RWPE2 (cell line): ENCODE results near the gene GNAQ.
"Not testable (repeated sequence)": the region's sequence is repeated elsewhere in the genome, so short reads cannot be mapped to it uniquely, and the experiment has no call there.

Experiments
- ATAC-seq: fragments of 200-7000 bp; cut with Tn5 transposase; 3 replicates; pipeline ENCODE4 v1.9.1; 2021; ENCODE audit warnings: low read depth
- DNase-seq: peaks from one replicate; pipeline ENCODE4 v3.0.0-alpha.2; 2020; ENCODE audit warnings: low spot score
- H3K27ac ChIP-seq: fragments of 450-650 bp; 2 replicates; pipeline ENCODE4 v1.5.1; 2017; ENCODE audit warnings: mild to moderate bottlenecking; ENCODE audit not compliant: poor library complexity, severe bottlenecking
- H3K27me3 ChIP-seq: fragments of 250-450 bp; sonication (Bioruptor Pico); 2 replicates; pipeline ENCODE4 v1.5.1; 2021; ENCODE audit warnings: mild to moderate bottlenecking, moderate library complexity; ENCODE audit not compliant: insufficient read depth, poor library complexity, severe bottlenecking
- H3K36me3 ChIP-seq: fragments of 250-450 bp; sonication (Bioruptor Pico); 2 replicates; pipeline ENCODE4 v1.5.1; 2020; ENCODE audit warnings: low read depth, mild to moderate bottlenecking, moderate library complexity
- H3K4me1 ChIP-seq: fragments of 250-450 bp; sonication (Bioruptor Pico); 2 replicates; pipeline ENCODE4 v1.5.1; 2021; ENCODE audit warnings: mild to moderate bottlenecking, moderate library complexity; ENCODE audit not compliant: insufficient read depth, poor library complexity, severe bottlenecking
- H3K4me3 ChIP-seq: fragments of 250-450 bp; sonication (Bioruptor Pico); 2 replicates; pipeline ENCODE4 v1.5.1; 2021; ENCODE audit warnings: mild to moderate bottlenecking, moderate library complexity; ENCODE audit not compliant: severe bottlenecking
- H3K9me3 ChIP-seq: fragments of 250-450 bp; sonication (Bioruptor Pico); 2 replicates; pipeline ENCODE4 v1.5.1; 2021; ENCODE audit warnings: mild to moderate bottlenecking, moderate library complexity; ENCODE audit not compliant: severe bottlenecking
- TF ChIP-seq, protein P1 (sequence below): fragments of 450-650 bp; IDR thresholded peaks from one replicate; pipeline ENCODE4 v1.5.1; 2017; ENCODE audit warnings: mild to moderate bottlenecking, moderate library complexity; ENCODE audit not compliant: poor library complexity, severe bottlenecking

Gene GNAQ

DNA sequence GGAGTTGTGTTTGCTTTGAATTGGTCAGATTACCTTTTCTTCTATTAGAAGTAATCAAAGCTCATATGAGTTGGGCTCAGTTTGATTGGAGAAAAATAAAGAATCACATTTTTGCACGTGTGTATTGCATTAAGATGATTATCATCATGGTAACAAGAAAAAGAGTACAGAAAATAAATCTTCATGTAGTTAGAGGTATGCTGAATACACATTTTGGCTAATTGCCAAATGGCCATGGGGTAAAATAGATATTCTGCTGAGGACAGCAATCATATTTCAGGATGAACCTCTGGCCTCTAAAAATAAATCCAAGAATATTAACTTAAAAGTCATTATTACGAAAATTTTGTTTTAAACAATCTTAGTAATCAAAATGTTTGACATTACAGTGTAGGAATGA, 38.9 kb upstream of the GNAQ start:
- no peaks in the 10 kb centered on the region for H3K36me3 ChIP-seq
- no peak overlapping the region for H3K27ac ChIP-seq
- H3K9me3 ChIP-seq, result no peaks in the 10 kb centered on the region
- no peaks in the 10 kb centered on the region for H3K27me3 ChIP-seq
- DNase-seq (no peak), ATAC-seq (no peak)
- no peak overlapping the region for H3K4me3 ChIP-seq
- H3K4me1 ChIP-seq, result no peaks in the 10 kb centered on the region
- TF ChIP-seq, protein P1, sequence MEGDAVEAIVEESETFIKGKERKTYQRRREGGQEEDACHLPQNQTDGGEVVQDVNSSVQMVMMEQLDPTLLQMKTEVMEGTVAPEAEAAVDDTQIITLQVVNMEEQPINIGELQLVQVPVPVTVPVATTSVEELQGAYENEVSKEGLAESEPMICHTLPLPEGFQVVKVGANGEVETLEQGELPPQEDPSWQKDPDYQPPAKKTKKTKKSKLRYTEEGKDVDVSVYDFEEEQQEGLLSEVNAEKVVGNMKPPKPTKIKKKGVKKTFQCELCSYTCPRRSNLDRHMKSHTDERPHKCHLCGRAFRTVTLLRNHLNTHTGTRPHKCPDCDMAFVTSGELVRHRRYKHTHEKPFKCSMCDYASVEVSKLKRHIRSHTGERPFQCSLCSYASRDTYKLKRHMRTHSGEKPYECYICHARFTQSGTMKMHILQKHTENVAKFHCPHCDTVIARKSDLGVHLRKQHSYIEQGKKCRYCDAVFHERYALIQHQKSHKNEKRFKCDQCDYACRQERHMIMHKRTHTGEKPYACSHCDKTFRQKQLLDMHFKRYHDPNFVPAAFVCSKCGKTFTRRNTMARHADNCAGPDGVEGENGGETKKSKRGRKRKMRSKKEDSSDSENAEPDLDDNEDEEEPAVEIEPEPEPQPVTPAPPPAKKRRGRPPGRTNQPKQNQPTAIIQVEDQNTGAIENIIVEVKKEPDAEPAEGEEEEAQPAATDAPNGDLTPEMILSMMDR, result no peak

DNA sequence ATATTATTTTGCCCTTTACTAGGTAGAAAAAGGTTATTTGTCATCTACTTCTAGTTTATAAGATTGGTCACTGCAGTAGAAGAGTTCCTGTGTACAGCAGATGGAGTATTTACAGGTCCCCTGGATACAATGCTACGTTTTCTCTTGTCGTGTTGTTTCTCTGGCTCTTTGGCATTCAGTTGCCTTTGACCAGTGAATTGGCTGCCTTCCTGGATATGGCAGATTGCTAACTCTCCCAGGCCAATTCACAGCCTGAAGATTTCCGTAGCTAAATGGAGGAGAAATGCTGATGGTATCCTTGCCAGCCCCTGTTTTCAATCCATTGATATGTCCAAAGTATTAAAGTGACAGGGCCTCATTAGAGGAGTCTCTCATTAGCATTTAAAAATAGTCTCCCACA, 32.5 kb upstream of the GNAQ start:
- H3K4me3 ChIP-seq, result no peak overlapping the region
- TF ChIP-seq, protein P1, result no peak
- no peaks in the 10 kb centered on the region for H3K36me3 ChIP-seq
- DNase-seq (no peak), ATAC-seq (no peak)
- H3K27ac ChIP-seq, result no peak overlapping the region
- H3K4me1 ChIP-seq, result no peaks in the 10 kb centered on the region
- H3K9me3 ChIP-seq, result no peaks in the 10 kb centered on the region
- no peaks in the 10 kb centered on the region for H3K27me3 ChIP-seq

DNA sequence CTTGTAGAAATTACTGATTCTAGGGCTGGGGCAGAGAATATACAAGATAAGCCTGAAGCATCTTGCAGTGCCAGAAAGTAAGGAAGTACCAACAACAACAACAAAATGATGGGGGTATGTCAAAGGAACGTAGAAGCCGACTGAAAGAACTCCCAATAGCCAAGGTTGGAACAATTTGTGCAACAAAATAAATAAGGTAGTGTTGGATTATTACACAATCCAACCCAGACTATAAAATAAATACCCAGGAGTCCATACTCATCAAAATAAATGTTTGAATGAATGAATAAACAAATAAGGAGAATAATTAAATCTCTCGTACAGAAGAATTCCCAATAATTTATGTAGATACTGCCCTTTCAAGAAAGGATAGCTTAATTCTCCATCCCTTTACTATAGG, 31.1 kb upstream of the GNAQ start:
- no peaks in the 10 kb centered on the region for H3K36me3 ChIP-seq
- H3K27me3 ChIP-seq, result no peaks in the 10 kb centered on the region
- ATAC-seq (no peak), DNase-seq (no peak)
- H3K9me3 ChIP-seq, result no peaks in the 10 kb centered on the region
- H3K4me3 ChIP-seq, result no peak overlapping the region
- TF ChIP-seq, protein P1, result no peak
- no peaks in the 10 kb centered on the region for H3K4me1 ChIP-seq
- H3K27ac ChIP-seq, result no peak overlapping the region

DNA sequence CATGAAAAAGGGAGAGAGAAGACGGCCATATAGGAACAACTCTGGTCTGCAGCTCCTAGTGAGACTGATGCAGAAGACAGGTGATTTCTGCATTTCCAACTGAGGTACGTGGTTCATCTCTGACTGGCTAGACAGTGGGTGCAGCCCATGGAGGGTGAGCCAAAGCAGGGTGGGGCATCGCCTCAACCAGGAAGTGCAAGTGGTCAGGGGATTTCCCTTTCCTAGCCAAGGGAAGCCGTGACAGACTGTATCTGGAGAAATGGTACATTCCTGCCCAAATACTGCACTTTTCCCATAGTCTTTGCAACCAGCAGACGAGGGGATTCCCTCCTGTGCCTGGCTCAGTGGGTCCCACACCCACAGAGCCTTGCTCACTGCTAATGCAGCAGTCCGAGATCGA, 22.6 kb upstream of the GNAQ start:
- not testable (repeated sequence) for ATAC-seq, H3K27ac ChIP-seq, DNase-seq, H3K4me3 ChIP-seq, H3K4me1 ChIP-seq, H3K27me3 ChIP-seq, H3K36me3 ChIP-seq, H3K9me3 ChIP-seq

DNA sequence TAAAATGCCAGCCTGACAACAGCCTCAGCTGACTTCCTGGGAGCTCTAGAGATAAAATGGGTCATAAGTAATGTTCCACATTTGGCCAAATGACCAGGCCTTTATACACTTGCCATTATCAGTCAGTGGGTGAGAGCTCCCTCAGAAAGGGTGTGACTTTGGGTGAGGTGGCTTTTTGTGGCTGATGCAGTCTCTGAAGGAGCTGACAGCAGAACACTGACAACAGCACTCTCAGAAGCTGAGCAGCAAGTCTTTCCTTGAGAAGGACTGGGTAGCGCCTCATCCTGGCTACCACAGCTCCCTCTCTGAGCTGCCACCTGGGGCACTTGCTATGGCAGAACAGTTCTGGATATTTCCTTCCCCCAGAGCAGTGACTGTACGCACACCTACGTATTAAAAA, 22.0 kb upstream of the GNAQ start:
- ATAC-seq (no peak), DNase-seq (no peak)
- Histone ChIP-seq H3K27me3 (no peaks in the 10 kb centered on the region), H3K4me1 (no peaks in the 10 kb centered on the region), H3K27ac (no peak overlapping the region), H3K4me3 (no peak overlapping the region), H3K36me3 (no peaks in the 10 kb centered on the region), H3K9me3 (no peaks in the 10 kb centered on the region)
- TF ChIP-seq, protein P1, result no peak

DNA sequence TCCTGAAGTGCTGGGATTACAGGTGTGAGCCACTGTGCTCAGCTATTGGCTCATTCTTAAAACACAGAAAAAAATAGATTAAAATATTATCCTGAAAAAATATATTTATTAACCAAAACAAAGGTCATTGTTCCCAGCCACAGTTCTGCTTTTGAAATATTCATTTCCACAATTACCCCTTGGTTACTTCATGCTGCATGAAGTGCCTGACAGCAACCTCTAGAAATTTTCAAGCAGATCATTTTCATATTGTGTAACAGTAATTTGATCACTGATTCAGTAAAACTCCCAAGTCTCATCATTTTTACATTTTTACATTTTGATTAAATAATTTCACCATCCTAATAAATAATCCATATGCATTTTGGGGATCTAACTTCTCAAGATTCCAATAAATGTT, 18.8 kb upstream of the GNAQ start:
- H3K4me1 ChIP-seq, result no peaks in the 10 kb centered on the region
- no peak overlapping the region for H3K4me3 ChIP-seq
- no peaks in the 10 kb centered on the region for H3K36me3 ChIP-seq
- no peaks in the 10 kb centered on the region for H3K27me3 ChIP-seq
- DNase-seq (no peak), ATAC-seq (no peak)
- H3K9me3 ChIP-seq, result no peaks in the 10 kb centered on the region
- no peak overlapping the region for H3K27ac ChIP-seq
- TF ChIP-seq, protein P1, result no peak
